WI38 (cell line): Measurements from ENCODE around the gene CDC16.
"Not testable (repeated sequence)": the region's sequence is repeated elsewhere in the genome, so short reads cannot be mapped to it uniquely, and the experiment has no call there.

Source experiments
- H3K4me3 ChIP-seq: 2 replicates; pipeline ENCODE4 v1.5.1; 2011; ENCODE audit warnings: low read depth, mild to moderate bottlenecking, control low read depth, low read length
- TF ChIP-seq, protein P1 (sequence below): IDR thresholded peaks from 2 replicates; pipeline ENCODE4 v1.5.1; 2012; ENCODE audit warnings: low read depth, mild to moderate bottlenecking, control low read depth, low read length

The CDC16 gene, protein sequence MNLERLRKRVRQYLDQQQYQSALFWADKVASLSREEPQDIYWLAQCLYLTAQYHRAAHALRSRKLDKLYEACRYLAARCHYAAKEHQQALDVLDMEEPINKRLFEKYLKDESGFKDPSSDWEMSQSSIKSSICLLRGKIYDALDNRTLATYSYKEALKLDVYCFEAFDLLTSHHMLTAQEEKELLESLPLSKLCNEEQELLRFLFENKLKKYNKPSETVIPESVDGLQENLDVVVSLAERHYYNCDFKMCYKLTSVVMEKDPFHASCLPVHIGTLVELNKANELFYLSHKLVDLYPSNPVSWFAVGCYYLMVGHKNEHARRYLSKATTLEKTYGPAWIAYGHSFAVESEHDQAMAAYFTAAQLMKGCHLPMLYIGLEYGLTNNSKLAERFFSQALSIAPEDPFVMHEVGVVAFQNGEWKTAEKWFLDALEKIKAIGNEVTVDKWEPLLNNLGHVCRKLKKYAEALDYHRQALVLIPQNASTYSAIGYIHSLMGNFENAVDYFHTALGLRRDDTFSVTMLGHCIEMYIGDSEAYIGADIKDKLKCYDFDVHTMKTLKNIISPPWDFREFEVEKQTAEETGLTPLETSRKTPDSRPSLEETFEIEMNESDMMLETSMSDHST

DNA sequence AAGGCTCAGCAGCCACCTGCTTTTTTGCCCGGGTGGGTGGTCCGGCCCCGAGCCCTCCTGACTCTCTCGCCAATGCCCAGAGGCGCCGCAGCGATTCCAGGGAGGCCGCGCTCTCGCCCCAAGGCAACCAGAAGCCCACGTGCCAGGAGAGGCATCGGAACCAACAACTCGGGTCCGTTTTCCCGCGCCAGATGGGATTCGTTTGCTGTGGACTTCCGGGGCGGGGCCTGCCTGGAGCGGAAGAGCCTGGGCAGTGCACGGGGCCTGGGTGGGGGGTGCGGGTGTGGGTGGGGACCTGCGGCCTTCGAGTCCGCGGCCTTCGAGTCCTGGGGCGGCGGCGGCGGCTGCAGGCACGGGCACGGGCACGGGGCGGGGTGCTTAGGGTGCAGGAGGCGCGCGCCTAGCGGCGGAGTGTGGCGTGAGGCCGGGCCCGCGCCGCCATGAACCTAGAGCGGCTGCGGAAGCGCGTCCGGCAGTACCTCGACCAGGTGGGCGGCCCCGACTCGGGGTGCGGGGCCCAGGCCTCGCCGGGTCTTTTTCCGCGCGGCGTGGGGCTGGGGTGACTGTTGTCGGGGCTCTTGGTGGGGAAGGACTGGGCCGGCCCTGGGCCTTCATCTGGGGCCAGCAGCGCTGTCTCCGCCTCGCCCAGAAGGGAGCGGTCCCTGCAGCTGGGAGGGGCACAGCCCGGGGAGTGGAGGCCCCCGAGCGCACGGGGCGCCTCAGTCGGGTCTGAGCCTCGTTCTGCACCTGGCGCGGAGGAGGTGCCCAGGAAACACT lies at the start of gene CDC16:
Gene CDC16, plus strand, starts transcription at position 253 of the 777 bp plus-strand sequence. Its CDS starts 188 bp downstream, at position 441.
- TF ChIP-seq, protein P1, sequence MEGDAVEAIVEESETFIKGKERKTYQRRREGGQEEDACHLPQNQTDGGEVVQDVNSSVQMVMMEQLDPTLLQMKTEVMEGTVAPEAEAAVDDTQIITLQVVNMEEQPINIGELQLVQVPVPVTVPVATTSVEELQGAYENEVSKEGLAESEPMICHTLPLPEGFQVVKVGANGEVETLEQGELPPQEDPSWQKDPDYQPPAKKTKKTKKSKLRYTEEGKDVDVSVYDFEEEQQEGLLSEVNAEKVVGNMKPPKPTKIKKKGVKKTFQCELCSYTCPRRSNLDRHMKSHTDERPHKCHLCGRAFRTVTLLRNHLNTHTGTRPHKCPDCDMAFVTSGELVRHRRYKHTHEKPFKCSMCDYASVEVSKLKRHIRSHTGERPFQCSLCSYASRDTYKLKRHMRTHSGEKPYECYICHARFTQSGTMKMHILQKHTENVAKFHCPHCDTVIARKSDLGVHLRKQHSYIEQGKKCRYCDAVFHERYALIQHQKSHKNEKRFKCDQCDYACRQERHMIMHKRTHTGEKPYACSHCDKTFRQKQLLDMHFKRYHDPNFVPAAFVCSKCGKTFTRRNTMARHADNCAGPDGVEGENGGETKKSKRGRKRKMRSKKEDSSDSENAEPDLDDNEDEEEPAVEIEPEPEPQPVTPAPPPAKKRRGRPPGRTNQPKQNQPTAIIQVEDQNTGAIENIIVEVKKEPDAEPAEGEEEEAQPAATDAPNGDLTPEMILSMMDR: no peak
- H3K4me3 ChIP-seq: peak within 1 kb of the TSS; percentile 85

DNA sequence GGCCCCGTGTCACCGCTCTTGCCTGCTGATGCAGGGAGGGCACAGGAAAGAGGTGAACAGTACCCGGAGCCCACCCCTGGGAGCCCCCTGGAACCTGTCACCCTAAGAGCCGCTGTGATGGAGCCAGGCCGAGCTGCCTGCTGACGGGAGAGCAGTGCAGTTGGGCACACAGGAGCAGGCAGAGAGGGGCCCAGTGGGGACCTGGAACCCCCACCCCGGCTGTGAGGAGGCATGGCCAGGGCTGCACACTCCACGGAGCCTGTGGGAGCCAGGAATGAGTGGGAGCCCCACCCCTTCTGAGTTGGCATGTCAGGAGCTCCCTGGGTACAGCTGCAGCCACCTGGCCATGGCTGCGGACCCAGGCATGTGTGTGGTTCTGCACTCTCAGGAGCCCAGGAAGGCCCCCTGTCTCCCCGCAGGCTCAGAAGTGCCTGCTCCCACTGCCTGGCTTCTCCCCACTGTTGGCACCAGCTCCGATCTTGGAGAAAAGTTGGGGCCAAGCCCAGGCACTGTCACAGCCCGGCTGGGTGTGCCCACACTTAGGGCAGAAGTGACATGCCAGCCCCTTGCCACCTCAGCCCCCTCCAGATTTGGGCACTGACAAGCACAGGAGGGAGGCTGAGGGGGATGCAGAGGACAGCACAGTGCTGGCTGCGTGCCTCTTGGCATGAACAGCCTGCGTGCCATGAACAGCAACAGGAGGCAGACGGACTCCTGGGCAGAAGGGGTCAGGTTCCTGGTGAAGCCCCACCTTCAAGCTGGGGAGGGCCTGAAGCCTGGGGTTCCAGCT lies 49.3 kb upstream of the CDC16 start:
- no peak overlapping the region for H3K4me3 ChIP-seq
- TF ChIP-seq, protein P1: no peak

DNA sequence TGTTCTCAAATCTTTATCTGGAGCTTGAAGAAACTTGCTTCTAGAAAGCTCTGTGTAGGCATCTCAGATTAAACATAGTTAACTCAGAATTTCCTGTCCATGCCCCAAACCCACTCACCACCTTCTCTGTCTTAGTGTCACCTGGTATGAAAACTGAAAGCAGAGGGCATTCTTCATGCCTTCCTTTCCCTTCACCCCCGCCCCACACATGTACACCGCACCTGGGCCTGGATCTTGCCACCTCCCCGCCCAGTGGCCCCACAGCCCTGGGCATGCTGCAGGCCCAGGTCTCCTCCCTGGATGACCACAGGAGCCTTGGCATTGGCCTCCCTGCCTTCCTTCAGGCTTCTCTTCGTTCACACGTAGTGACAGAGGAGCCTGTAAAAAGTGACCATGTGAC lies 39.8 kb upstream of the CDC16 start:
- H3K4me3 ChIP-seq: no peak overlapping the region
- TF ChIP-seq, protein P1: no peak

DNA sequence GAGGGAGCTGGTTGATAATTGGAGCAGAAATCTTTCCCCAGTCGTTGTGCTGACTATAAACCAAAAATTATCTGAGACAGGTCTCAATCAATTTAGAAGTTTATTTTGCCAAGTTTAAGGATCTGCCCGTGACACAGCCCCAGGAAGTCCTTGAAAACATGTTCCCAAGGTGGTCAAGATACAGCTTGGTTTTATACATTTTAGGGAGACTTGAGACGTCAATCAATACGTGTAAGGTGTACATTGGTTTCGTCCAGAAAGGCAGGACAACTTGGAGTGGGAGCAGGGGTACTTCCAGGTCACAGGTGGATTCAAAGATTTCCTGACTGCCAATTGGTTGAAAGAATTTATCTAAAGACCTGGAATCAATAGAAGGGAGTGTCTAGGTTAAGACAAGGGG lies 38.1 kb upstream of the CDC16 start:
- TF ChIP-seq, protein P1: no peak
- no peak overlapping the region for H3K4me3 ChIP-seq

DNA sequence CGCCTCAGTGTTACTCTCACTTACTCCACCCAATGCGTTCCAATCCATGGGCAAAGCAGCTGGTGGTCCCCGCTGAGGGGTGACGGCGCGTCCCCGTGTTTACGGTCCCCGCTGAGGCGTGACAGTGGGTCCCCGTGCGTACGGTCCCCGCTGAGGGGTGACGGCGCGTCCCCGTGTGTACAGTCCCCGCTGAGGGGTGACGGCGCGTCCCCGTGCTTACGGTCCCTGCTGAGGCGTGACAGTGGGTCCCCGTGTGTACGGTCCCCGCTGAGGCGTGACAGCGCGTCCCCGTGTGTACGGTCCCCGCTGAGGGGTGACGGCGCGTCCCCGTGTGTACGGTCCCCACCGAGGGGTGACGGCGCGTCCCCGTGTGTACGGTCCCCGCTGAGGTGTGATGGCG lies 36.1 kb upstream of the CDC16 start:
- no peak overlapping the region for H3K4me3 ChIP-seq
- TF ChIP-seq, protein P1: no peak

DNA sequence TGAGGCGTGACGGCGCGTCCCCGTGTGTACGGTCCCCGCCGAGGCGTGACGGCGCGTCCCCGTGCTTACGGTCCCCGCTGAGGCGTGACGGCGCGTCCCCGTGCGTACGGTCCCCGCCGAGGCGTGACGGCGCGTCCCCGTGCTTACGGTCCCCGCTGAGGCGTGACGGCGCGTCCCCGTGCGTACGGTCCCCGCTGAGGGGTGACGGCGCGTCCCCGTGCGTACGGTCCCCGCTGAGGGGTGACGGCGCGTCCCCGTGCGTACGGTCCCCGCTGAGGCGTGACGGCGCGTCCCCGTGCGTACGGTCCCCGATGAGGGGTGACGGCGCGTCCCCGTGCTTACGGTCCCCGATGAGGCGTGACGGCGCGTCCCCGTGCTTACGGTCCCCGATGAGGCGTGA lies 35.2 kb upstream of the CDC16 start:
- not testable (repeated sequence) for H3K4me3 ChIP-seq

DNA sequence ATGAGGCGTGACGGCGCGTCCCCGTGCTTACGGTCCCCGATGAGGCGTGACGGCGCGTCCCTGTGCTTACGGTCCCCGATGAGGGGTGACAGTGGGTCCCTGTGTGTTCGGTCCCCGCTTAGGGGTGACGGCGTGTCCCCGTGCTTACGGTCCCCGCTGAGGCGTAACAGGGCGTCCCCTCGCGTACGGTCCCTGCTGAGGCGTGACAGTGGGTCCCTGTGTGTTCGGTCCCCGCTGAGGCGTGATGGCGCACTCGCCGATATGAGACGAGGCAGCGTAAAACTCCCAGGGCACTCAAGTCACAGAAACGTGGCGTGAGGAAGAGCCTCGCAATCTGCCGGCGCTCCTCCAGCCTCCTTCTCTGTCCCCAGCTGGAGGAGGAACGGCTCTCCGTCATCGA lies 34.7 kb upstream of the CDC16 start:
- TF ChIP-seq, protein P1: no peak
- peak overlapping the region; percentile 27; the same call in 1 of the 2 replicates for H3K4me3 ChIP-seq
